GM19099 (cell line): ENCODE data around the gene ZNF462.

ENCODE experiments used
- POLR2A ChIP-seq: IDR thresholded peaks from 3 replicates; pipeline ENCODE4 v1.6.1; 2011; ENCODE audit warnings: low read depth; ENCODE audit not compliant: insufficient read length; ENCODE audit errors: extremely low read depth

Gene ZNF462

GRCh38 chr9:106891286-106891685 is 28.3 kb downstream of the ZNF462 start:
- TF ChIP-seq POLR2A: no peak

GRCh38 chr9:106892632-106893031 is 29.7 kb downstream of the ZNF462 start:
- TF ChIP-seq POLR2A: no peak

GRCh38 chr9:106893088-106893487 is 30.1 kb downstream of the ZNF462 start:
- no peak for TF ChIP-seq POLR2A

- no peak for TF ChIP-seq POLR2A
Observed at GRCh38 chr9:106896695-106897094, 33.7 kb downstream of the ZNF462 start.

- no peak for TF ChIP-seq POLR2A
Observed at GRCh38 chr9:106897236-106897635, 34.3 kb downstream of the ZNF462 start.

- no peak for TF ChIP-seq POLR2A
Observed at GRCh38 chr9:106897751-106898150, 34.8 kb downstream of the ZNF462 start.

GRCh38 chr9:106906129-106906528 is 43.2 kb downstream of the ZNF462 start:
- no peak for TF ChIP-seq POLR2A

GRCh38 chr9:106911951-106912350 is 49.0 kb downstream of the ZNF462 start:
- TF ChIP-seq POLR2A: no peak

GRCh38 chr9:106913276-106913675 is 50.3 kb downstream of the ZNF462 start:
- TF ChIP-seq POLR2A: no peak

GRCh38 chr9:106915851-106916250 is 52.9 kb downstream of the ZNF462 start:
- TF ChIP-seq POLR2A: no peak

GRCh38 chr9:106916466-106917235 is 53.7 kb downstream of the ZNF462 start:
- TF ChIP-seq POLR2A: no peak

GRCh38 chr9:106918825-106919509 is 56.0 kb downstream of the ZNF462 start:
- no peak for TF ChIP-seq POLR2A

GRCh38 chr9:106920091-106920490 is 57.1 kb downstream of the ZNF462 start:
- no peak for TF ChIP-seq POLR2A

GRCh38 chr9:106920701-106921283 is 57.8 kb downstream of the ZNF462 start:
- no peak for TF ChIP-seq POLR2A

GRCh38 chr9:106921341-106921899 is 58.5 kb downstream of the ZNF462 start:
- no peak for TF ChIP-seq POLR2A

GRCh38 chr9:106922026-106922425 is 59.1 kb downstream of the ZNF462 start:
- no peak for TF ChIP-seq POLR2A
